OCI-LY1 (cell line): ENCODE data around the gene TGM5.

Source experiments
- CTCF ChIP-seq: fragments of 200-600 bp; sonication (generic), shearing (Covaris generic); IDR thresholded peaks from 2 replicates; pipeline ENCODE4 v1.5.1; 2017; ENCODE audit warnings: mild to moderate bottlenecking, antibody characterized with exemption, low read length, moderate library complexity, mixed read lengths
- EZH2 ChIP-seq: fragments of 200-600 bp; sonication (generic), shearing (Covaris generic); IDR thresholded peaks from 2 replicates; pipeline ENCODE4 v1.8.0; 2017; ENCODE audit warnings: borderline replicate concordance, mixed run types, mild to moderate bottlenecking, antibody characterized with exemption, low read length, moderate library complexity, mixed read lengths

- TF ChIP-seq EZH2 (no peak), CTCF (no peak)
Observed at GRCh38 chr15:43232289-43232874, 34.3 kb downstream of the TGM5 start.
